Activated CD4-positive, alpha-beta T cell treated with anti-CD3 and anti-CD28 coated beads for 24 hours (primary cell): ENCODE data around the gene RAB25.
"Not testable (repeated sequence)": the region's sequence is repeated elsewhere in the genome, so short reads cannot be mapped to it uniquely, and the experiment has no call there.

ENCODE experiments used
- DNase-seq, 2 donors: peaks; one replicate each; pipeline ENCODE4 v3.0.0-alpha.2; 2020; ENCODE audit warnings: low read depth in 2 of 2

The RAB25 gene

GRCh38 chr1:156054500-156055280 is 6.3 kb upstream of the RAB25 start, which contains the start of gene LAMTOR2:
TSS of gene LAMTOR2 (plus strand) at chr1:156054782. CDS start at chr1:156054890, 108 bp downstream.
- peak; percentile 92 to 96 for DNase-seq

- no peak for DNase-seq
These were observed 5.5 kb upstream of the RAB25 start for GRCh38 chr1:156055281-156056048.

GRCh38 chr1:156056326-156056849 is 4.6 kb upstream of the RAB25 start:
- no peak for DNase-seq

- DNase-seq = no peak
These were observed 1.2 kb downstream of the RAB25 start for GRCh38 chr1:156062189-156062588.

- no peak for DNase-seq
These were observed 3.0 kb downstream of the RAB25 start for GRCh38 chr1:156063997-156064285.

GRCh38 chr1:156064615-156065014 is 3.7 kb downstream of the RAB25 start:
- no peak for DNase-seq

GRCh38 chr1:156065212-156065611 is 4.3 kb downstream of the RAB25 start:
- DNase-seq = no peak

- no peak for DNase-seq
These were observed 4.9 kb downstream of the RAB25 start for GRCh38 chr1:156065871-156066270.

- DNase-seq = no peak
These were observed 6.3 kb downstream of the RAB25 start for GRCh38 chr1:156067262-156067661.

- DNase-seq = no peak
These were observed 8.8 kb downstream of the RAB25 start for GRCh38 chr1:156069490-156070455.

GRCh38 chr1:156070548-156070947 is 9.6 kb downstream of the RAB25 start:
- DNase-seq = no peak

- not testable (repeated sequence) for DNase-seq
These were observed 10.4 kb downstream of the RAB25 start for GRCh38 chr1:156071332-156071816.

GRCh38 chr1:156072251-156072650 is 11.3 kb downstream of the RAB25 start:
- no peak for DNase-seq

GRCh38 chr1:156073110-156073687 is 12.2 kb downstream of the RAB25 start:
- DNase-seq = no peak

GRCh38 chr1:156073740-156074139 is 12.8 kb downstream of the RAB25 start:
- no peak for DNase-seq

- DNase-seq = no peak
These were observed 13.7 kb downstream of the RAB25 start for GRCh38 chr1:156074661-156075060.

- no peak for DNase-seq
These were observed 14.2 kb downstream of the RAB25 start for GRCh38 chr1:156075162-156075561.

GRCh38 chr1:156075775-156076204 is 14.8 kb downstream of the RAB25 start:
- no peak for DNase-seq

- DNase-seq = no peak
These were observed 15.9 kb downstream of the RAB25 start for GRCh38 chr1:156076609-156077429.

GRCh38 chr1:156077430-156077760 is 16.4 kb downstream of the RAB25 start:
- no peak for DNase-seq
